Liver (tissue), 3 donors: ENCODE data around the gene NQO2.

Experiments
- CTCF ChIP-seq: fragments of 150-350 bp; IDR thresholded peaks from 2 replicates; pipeline ENCODE4 v1.5.1; 2017; ENCODE audit warnings: improper control_type of control experiment, low read depth, low read length; ENCODE audit not compliant: missing input control
- JUND ChIP-seq, 2 donors: IDR thresholded peaks; 2 replicates each; pipeline ENCODE4 v1.6.1; 2016; ENCODE audit warnings: antibody characterized with exemption in 2 of 2
- RXRA ChIP-seq, 2 donors: IDR thresholded peaks; 2 replicates each; pipeline ENCODE4 v1.6.1; 2017 to 2018; ENCODE audit warnings: antibody characterized with exemption in 2 of 2, mild to moderate bottlenecking in 1 of 2
- YY1 ChIP-seq: IDR thresholded peaks from 2 replicates; pipeline ENCODE4 v1.6.1; 2016; ENCODE audit warnings: antibody characterized with exemption, mild to moderate bottlenecking
- ZBTB33 ChIP-seq: IDR thresholded peaks from 2 replicates; pipeline ENCODE4 v1.6.1; 2016; ENCODE audit warnings: antibody characterized with exemption
- TF ChIP-seq, protein P1 (sequence below): IDR thresholded peaks from 2 replicates; pipeline ENCODE4 v1.6.1; 2016; ENCODE audit warnings: antibody characterized with exemption, mild to moderate bottlenecking
- donor health status: healthy.
- donor health status: healthy.

- no peak for TF ChIP-seq CTCF
- no peak for TF ChIP-seq JUND (IDR thresholded peaks at IDR 0.05)
- no peak for TF ChIP-seq RXRA (IDR thresholded peaks at IDR 0.05)
- TF ChIP-seq, protein P1, sequence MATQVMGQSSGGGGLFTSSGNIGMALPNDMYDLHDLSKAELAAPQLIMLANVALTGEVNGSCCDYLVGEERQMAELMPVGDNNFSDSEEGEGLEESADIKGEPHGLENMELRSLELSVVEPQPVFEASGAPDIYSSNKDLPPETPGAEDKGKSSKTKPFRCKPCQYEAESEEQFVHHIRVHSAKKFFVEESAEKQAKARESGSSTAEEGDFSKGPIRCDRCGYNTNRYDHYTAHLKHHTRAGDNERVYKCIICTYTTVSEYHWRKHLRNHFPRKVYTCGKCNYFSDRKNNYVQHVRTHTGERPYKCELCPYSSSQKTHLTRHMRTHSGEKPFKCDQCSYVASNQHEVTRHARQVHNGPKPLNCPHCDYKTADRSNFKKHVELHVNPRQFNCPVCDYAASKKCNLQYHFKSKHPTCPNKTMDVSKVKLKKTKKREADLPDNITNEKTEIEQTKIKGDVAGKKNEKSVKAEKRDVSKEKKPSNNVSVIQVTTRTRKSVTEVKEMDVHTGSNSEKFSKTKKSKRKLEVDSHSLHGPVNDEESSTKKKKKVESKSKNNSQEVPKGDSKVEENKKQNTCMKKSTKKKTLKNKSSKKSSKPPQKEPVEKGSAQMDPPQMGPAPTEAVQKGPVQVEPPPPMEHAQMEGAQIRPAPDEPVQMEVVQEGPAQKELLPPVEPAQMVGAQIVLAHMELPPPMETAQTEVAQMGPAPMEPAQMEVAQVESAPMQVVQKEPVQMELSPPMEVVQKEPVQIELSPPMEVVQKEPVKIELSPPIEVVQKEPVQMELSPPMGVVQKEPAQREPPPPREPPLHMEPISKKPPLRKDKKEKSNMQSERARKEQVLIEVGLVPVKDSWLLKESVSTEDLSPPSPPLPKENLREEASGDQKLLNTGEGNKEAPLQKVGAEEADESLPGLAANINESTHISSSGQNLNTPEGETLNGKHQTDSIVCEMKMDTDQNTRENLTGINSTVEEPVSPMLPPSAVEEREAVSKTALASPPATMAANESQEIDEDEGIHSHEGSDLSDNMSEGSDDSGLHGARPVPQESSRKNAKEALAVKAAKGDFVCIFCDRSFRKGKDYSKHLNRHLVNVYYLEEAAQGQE = no peak
- TF ChIP-seq YY1 = no peak
- no peak for TF ChIP-seq ZBTB33
These were observed 17.0 kb downstream of the NQO2 start for GRCh38 chr6:3016473-3017280.
